ENCODE data around the gene RAB11FIP3.
"Not testable (repeated sequence)": the region's sequence is repeated elsewhere in the genome, so short reads cannot be mapped to it uniquely, and the experiment has no call there.

The RAB11FIP3 gene

GRCh38 chr16:392450-393030 lies 32.9 kb upstream of the RAB11FIP3 start:
- peak; percentile 59 for DNase-seq

DNA sequence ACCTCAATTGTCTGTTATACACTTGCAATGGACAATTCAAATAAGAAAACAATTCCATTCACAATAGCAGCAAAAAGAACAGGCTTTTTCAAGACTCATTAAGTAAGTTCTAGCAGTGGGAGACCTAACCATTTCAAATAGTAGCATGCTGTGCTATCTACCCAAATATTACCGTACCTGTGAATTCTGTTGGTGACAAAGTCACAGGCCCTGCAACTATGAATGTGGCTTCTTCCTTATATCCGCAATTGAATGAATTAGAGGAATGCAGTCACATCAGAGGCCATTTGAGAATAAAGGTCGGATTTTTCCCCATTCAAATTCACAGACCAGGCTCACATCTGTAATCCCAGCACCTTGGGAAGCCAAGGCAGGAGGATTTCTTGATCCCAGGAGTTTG lies 29.2 kb upstream of the RAB11FIP3 start:
- DNase-seq = peak; percentile 57

GRCh38 chr16:396605-397004 lies 28.8 kb upstream of the RAB11FIP3 start:
- DNase-seq = peak; percentile 90

DNA sequence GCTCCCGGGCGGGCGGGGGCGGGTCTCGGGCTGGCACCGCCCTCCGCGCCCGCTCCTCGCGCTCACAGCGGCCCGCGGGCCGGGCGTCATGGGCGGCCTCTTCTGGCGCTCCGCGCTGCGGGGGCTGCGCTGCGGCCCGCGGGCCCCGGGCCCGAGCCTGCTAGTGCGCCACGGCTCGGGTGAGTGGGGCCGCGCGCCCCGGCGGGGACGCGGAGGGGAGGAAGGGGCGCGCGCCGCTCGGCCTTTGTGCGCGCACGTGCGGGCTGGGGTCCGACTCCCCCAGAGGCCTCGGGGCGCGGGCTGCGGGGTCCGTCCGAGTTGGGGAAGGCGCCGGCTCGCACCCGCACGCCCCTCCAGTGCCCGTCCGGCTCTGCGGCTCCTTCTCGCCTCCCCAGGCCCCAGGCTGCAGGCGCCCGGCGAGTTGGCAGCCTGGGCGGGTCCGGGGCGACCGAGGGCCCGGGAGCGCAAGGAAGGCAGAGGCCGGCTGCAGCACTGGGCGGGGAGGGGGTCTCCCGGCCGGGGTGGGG lies 28.3 kb upstream of the RAB11FIP3 start, which contains the start of gene NME4:
NME4 (plus strand) TSS at position 65 of the 527 bp plus-strand sequence; CDS start at position 89, 24 bp downstream.
- peak; percentile 51 for DNase-seq

DNA sequence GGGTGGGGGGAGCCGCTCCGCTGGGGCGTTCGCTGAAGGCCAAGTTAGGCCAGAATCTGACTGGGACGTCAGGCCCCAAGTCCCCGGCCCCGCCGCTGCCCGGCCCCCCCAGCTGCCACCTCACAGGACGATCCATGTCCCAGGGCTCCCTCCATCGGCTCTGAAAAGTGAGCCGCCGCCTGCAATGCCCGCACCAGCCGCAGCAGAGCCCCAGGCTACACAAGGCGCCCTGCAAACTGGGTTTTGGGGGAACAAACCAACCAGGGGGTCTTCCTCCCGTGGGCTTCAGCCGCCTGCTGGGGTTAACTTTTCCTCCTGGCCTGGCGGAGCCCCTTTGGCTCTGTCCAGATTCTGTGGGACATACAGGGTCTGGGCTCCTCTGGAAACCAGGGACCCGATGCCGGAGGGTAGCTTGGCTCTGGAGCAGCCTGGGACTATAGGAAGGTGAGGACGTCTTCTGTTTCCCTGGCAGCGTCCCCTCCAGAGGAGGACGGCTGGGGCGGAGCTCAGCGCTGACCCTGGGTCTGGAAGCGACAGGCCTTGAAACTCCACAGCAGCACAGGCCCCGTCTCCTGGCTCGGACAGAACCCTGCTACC lies 27.6 kb upstream of the RAB11FIP3 start:
- DNase-seq = peak; percentile 77

GRCh38 chr16:398561-399339 lies 26.7 kb upstream of the RAB11FIP3 start:
- peak; percentile 64 for DNase-seq

DNA sequence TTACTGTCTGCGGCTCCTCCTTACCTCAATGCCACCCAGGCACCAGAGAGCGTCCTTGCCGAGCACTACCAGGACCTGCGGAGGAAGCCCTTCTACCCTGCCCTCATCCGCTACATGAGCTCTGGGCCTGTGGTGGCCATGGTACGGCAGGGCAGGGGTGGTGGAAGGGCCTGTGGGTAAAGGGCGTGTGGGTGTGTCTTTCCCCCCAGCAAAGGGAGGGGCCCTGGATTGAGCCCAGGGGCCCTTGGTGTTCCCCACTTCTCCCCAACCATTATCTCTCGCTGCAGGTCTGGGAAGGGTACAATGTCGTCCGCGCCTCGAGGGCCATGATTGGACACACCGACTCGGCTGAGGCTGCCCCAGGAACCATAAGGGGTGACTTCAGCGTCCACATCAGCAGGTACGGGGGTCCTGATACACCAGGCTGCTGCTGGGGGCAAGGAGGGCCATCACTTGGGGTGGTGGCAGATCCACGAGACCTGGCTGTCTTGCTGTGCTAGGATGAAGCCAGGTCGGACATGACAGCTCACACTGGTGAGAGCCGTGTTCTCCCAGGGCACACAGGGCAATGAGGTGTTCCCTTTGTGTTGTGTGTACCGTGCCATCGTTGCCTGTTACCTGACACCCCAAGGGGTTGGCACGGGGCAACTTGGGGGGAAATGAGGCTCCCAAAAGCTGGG lies 26.0 kb upstream of the RAB11FIP3 start:
- DNase-seq = peak; percentile 95

DNA sequence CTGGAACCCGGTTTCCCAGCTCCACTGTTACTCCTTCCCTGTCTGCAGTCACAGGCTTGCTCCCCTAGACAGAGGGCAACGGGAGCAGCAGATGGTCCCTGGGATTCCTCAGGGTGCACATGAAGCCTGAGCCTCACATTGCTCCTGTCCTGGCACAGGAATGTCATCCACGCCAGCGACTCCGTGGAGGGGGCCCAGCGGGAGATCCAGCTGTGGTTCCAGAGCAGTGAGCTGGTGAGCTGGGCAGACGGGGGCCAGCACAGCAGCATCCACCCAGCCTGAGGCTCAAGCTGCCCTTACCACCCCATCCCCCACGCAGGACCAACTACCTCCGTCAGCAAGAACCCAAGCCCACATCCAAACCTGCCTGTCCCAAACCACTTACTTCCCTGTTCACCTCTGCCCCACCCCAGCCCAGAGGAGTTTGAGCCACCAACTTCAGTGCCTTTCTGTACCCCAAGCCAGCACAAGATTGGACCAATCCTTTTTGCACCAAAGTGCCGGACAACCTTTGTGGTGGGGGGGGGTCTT lies 25.3 kb upstream of the RAB11FIP3 start:
- peak; percentile 58 for DNase-seq

GRCh38 chr16:401468-402348 lies 23.7 kb upstream of the RAB11FIP3 start, which contains the start of gene DECR2:
DECR2 (plus strand) TSS chr16:401885; CDS start chr16:401964, 79 bp downstream.
- DNase-seq = peak; percentile 88

GRCh38 chr16:404971-405486 lies 20.4 kb upstream of the RAB11FIP3 start:
- no peak for DNase-seq

- DNase-seq = no peak
Observed at GRCh38 chr16:405548-406506, 19.6 kb upstream of the RAB11FIP3 start.

- no peak for DNase-seq
Observed at GRCh38 chr16:407253-407652, 18.2 kb upstream of the RAB11FIP3 start.

- DNase-seq = no peak
Observed at GRCh38 chr16:410516-411178, 14.8 kb upstream of the RAB11FIP3 start.

GRCh38 chr16:411576-412265 lies 13.7 kb upstream of the RAB11FIP3 start:
- DNase-seq = no peak

- no peak for DNase-seq
Observed at GRCh38 chr16:414395-415169, 10.9 kb upstream of the RAB11FIP3 start.

- DNase-seq = not testable (repeated sequence)
Observed at GRCh38 chr16:415170-415498, 10.3 kb upstream of the RAB11FIP3 start.

- not testable (repeated sequence) for DNase-seq
Observed at GRCh38 chr16:422179-422578, 3.3 kb upstream of the RAB11FIP3 start.

DNA sequence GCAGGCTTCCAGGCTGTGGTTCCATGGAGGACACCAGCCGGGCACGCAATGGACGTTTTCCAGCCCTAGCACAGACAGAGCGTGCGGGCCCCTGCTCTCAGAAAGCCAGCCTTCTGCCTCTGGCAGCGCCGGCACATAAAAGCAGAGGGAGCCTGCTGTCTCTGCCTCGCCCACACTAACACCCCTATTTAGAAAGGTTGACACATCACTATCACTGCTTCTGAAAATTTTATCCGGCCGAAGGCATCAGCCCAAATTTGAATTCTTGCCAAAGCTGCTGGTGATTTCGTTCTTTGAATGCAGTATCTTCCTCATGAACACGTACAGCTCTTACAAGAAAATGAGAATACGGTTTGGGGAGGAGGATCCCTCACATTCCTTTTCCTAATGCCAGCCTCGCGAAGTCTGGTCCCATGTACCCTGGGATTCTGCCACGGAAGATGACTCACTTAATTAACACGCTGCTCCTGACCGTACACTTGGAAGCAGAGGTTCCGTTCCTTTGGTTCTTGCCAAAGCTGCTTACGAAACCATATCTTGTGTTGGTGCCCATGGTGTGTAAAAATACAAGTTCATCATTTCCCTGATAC lies 1.3 kb upstream of the RAB11FIP3 start:
- peak; percentile 69 for DNase-seq
